M059J (cell line): ENCODE measurements around the gene MACROD2. TPM values are rescaled to one million over a fixed set of nuclear protein-coding genes. Genes with fewer than 3 reads are reported as not detected.

Source experiments
- DNase-seq: peaks from one replicate; pipeline ENCODE4 v3.0.0-alpha.2; 2012; ENCODE audit warnings: low read depth
- total RNA-seq: library from RNA; depleted of rRNA; stranded (reverse); fragments of >200 nt; shearing (Covaris generic); gene quantifications from 2 replicates; pipeline ENCODE4 v1.2.3, GENCODE V29; 2014

Gene MACROD2
- total RNA-seq, 1 experiment from 2014 or later, result 1.8 TPM

DNA sequence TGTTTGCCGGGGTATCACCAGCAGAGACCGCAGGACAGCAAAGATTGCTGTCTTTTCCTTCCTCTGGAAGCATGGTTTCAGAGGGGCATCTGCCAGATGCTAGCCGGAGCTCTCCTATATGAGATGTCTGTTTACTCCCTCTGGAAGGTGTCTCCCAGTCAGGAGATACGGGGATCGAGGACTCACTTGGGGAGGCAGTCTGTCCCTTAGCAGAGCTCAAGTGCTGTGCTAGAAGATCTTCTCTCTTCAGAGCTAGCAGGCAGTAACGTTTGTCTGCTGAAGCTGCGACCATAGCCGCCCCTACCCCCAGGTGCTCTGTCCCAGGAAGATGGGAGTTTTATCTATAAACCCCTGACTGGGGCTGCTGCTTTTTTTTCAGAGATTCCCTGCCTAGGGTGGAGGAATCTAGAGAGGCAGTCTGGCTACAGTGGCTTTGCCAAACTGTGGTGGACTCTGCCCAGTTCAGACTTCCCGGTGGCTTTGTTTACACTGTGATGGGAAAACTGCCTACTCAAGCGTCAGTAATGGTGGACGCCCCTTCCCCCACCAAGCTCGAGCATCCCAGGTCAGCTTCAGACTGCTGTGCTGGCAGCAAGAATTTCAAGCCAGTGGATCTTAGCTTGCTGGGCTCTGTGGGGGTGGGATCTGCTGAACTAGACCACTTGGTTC, 475.0 kb downstream of the MACROD2 start:
- DNase-seq, result no peak

GRCh38 chr20:14470977-14471661, 475.8 kb downstream of the MACROD2 start:
- DNase-seq, result no peak

GRCh38 chr20:14477125-14477524, 481.8 kb downstream of the MACROD2 start:
- DNase-seq, result peak; percentile 9

DNA sequence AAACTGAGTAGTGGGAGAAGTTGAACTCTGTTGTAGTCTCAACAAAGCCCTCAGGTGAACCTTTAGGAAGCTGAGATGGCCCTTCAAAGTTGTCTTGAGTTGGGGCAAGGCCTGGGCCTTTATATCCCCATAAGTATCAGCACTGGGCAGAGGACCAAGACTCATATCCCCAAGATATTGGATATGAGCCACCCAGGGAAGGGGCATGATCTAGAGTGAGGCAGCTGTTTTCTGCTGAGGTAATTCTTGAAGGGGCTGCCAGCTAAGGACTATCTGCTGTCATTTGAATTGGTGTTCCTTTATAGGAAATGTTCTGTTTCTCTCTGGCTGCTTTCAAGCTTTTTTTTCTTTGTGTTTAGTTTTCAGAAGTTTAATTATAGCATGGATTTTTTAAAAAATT, 482.8 kb downstream of the MACROD2 start:
- no peak for DNase-seq

DNA sequence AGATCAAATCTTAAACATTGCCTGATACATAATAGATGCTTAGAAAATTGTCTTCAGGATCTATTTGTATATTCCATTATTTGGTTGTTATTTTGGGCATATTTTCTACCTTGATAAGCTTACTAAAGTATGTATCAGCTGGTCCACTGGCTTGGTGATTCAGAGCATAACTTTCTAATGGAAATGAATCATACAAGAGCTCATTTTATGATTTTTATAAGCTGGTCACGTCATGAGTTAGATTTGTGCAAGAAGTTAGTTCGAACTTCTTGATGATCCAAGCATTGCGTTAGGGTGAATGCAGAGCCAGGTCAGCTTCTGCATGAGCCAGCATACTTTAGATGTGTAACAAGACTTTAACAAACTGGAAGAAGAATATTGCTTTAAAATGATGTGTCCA, 486.5 kb downstream of the MACROD2 start:
- peak; percentile 3 for DNase-seq

DNA sequence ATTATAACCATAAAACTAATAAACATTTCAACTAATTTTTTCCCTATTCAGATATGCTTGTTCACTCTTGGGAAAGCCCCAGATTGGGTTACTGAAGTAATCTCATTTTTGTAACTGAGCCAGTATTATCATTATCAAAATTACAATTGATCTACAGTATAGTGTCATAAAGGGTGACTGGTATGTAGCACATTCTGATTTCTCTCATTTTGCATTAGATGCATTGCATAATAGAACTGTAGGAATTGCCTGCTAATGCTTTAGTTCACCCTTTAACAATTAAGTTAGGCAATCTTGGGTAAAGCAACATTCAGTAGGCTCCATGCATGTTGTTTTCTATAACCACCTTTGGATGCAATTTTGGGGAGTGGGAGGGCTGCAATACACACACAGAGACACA, 492.9 kb downstream of the MACROD2 start:
- DNase-seq, result no peak

- DNase-seq, result no peak
These were observed 493.6 kb downstream of the MACROD2 start for GRCh38 chr20:14488756-14489479.

DNA sequence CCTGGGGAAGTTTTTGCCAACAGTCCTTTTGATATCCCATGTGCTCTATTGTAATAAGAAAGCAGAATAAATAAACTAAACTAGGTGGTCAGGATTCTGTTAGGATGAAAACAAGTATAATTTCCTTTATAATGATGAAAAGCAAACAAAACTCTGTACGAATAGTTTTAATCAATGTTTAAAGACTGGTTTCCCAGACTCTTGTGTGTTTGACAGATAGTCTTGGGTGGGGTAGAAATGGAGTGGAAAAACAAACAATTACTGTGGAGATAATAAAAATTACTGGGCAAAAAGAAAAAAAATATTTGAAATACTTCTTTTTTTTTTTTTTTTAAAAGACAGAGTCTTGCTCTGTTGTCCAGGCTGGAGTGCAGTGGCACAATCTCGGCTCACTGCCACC, 494.2 kb downstream of the MACROD2 start:
- DNase-seq, result no peak

GRCh38 chr20:14491436-14491835, 496.1 kb downstream of the MACROD2 start:
- DNase-seq, result no peak

- DNase-seq, result no peak
These were observed 498.1 kb downstream of the MACROD2 start for GRCh38 chr20:14493408-14493807.

GRCh38 chr20:14494355-14494754, 499.0 kb downstream of the MACROD2 start:
- no peak for DNase-seq

DNA sequence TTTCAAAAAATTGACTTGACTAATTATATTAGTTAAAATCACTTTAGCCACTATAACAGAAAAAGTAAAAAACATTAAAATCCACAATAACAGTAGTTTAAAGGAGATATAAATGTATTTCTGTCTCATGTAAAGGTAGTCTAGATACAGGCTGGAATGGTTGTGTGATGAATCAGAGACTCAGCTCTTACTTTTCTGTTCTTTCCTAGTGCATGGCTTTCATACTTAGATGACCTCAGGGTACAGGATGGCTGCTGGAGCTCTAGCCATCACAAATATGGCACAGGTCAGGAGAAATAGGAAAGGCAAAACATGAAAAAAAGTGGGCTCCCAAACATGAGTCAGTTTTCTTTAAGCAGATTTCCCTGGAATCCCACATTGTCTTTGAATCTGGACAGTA, 499.8 kb downstream of the MACROD2 start:
- DNase-seq, result no peak

DNA sequence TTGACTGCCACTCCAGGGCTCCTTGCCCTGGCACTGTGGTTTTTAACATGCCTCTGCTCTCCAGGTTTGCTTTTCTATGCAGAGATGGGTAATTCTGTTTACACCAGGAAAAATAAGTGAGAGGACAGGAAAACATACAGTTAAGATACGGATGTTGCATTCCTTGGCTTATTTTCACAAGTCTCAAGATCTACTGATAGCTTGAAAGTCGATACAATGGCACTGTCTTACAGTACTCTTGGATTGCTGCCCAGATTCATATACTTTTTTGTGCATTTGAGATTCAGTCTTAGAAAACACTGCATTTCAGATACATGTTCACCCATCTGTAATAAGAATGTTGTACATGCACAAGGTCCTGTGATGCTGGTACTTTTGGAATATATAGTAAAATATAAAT, 501.7 kb downstream of the MACROD2 start:
- DNase-seq, result no peak

- no peak for DNase-seq
These were observed 503.5 kb downstream of the MACROD2 start for GRCh38 chr20:14498772-14499171.

DNA sequence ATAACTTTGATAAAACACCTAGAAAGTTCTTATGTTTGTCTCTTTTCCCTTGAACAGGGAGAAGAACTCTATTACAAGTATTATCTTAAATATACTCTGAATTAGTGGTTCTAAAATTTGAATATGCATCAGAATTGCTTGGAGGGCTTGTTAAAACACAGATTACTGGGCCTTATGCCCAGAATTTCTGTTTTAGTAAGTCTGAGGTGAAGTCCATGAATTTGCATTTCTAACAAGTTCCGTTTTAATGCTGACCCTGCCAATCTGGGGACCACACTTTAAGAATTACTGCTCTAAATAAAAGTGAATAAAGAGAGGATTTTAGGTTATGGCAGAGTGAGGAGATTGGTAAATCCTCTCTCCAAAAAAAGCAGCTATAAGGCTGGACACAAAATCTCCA, 510.2 kb downstream of the MACROD2 start:
- DNase-seq, result no peak

- DNase-seq, result no peak
These were observed 512.4 kb downstream of the MACROD2 start for GRCh38 chr20:14507711-14508110.

DNA sequence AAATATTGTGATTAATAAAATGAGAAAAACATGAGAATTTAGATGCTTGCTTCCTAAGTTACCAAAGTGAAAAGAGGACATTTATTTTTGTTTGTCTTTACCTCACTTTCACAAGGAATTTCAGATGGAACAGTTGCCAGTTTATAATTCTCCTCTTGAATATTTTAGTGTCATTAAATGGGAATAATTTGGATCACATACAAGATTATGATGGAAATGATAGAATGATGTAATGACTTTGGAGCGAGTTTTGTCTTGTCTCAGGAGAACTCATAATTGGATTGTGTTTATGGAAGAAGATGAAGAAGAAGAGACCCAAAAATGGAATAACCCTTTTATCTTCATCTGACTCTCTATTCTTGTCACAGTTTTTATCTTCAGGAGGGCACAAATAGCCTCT, 515.0 kb downstream of the MACROD2 start:
- DNase-seq, result no peak

- no peak for DNase-seq
These were observed 517.5 kb downstream of the MACROD2 start for GRCh38 chr20:14512839-14513238.

DNA sequence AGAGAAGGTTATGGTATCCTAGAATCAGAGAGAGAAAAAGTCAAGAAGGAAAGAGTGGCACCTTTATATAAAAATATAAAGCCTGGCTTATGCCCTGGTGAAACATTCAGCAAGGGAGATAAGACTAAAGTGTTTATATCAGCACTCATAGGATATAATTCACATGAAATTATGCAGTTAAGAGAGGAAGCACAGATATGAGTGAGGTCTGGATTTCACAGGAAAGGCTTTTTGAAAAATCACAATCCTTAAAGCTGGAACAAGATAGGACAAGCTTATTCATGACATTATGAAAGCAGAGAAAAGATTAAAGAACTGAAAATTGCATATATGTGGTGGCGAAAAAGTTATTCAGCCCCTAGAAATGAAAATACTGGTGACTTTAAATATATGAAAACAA, 523.3 kb downstream of the MACROD2 start:
- DNase-seq, result no peak

- DNase-seq, result no peak
These were observed 525.7 kb downstream of the MACROD2 start for GRCh38 chr20:14521016-14521415.

DNA sequence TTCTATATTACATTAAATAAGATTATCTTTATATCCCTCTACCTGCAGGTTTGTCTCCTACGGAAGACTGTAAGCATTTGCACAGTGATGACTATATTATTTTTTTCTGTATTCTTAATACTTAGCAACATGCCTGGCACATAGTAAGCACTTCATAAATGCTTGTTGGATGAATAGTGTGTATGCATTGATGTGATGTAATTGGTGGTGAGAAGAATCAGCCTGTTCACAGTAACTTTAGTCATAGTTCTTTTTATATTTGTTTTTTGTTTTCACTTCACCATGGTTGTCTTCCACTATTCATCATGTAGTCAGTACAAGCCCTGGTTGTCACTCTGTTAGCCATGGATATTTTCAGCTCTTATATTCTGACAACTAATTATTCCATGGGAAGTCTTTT, 526.1 kb downstream of the MACROD2 start:
- no peak for DNase-seq

GRCh38 chr20:14522595-14522994, 527.3 kb downstream of the MACROD2 start:
- DNase-seq, result no peak

DNA sequence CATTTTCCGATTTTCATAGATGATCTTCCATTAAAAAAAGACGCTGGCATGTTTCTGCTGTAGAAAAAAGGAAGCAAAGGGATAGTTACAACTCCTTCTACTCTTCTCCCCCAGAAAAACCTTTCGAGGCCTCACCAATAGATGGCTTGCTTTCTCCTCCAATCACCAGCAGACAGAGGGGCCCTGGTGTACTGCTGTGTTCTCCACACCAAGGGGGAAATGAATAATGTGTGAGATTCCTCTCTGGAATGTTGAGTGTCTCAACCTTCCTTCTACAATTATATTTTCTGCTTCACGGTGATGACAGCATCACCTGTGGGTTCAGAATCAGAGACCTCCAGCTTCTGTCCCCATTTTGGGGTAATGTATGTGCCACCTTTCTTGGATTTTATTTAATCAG, 527.8 kb downstream of the MACROD2 start:
- DNase-seq, result no peak
